Measurements from ENCODE around the gene ZNF831.

The ZNF831 gene

GRCh38 chr20:59222253-59223181, 58.9 kb downstream of the ZNF831 start:
- H3K9me3 ChIP-seq (ENCODE audit: control insufficient read depth, low read length): no peaks in the 10 kb centered on the region
- H3K4me3 ChIP-seq (ENCODE audit: low read length): peak overlapping the region; percentile 77
- peak; percentile 92 for DNase-seq (ENCODE audit: low read depth)
- peaks cover 18% of the 10 kb centered on the region for H3K4me1 ChIP-seq (ENCODE audit: control insufficient read depth, insufficient read depth, low read length)
- H3K9ac ChIP-seq (ENCODE audit: low read length): peak overlapping the region; percentile 77
- H3K27me3 ChIP-seq (replicated peaks; ENCODE audit: control insufficient read depth, insufficient read depth, low read length): peaks cover 39% of the 10 kb centered on the region
- H3K36me3 ChIP-seq (ENCODE audit: control insufficient read depth, insufficient read depth, low read length, severe bottlenecking): no peaks in the 10 kb centered on the region

DNA sequence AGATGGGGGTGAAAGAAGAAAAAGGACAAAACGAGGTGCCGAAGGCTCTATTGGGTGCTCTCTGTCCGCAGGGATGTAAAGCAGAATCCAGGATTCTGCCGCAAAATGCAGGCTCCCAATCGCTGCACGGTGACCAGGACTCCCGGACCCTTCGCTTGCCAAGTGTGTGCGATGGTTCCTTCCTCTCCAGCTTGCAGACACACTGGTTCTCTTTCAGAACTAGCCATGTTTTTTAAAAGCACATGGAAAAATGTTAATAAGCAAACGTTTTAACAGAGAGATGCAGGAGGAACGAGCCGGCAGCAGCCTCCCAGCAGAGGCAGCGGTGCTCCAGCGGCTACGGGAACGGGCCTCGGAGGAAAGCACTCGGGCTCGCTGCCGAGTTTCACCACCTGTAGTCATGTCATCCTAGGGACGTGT, 59.6 kb downstream of the ZNF831 start:
- H3K36me3 ChIP-seq (ENCODE audit: control insufficient read depth, insufficient read depth, low read length, severe bottlenecking): no peaks in the 10 kb centered on the region
- no peak for DNase-seq (ENCODE audit: low read depth)
- peak overlapping the region; percentile 77 for H3K9ac ChIP-seq (ENCODE audit: low read length)
- no peaks in the 10 kb centered on the region for H3K9me3 ChIP-seq (ENCODE audit: control insufficient read depth, low read length)
- H3K4me1 ChIP-seq (ENCODE audit: control insufficient read depth, insufficient read depth, low read length): peaks cover 18% of the 10 kb centered on the region
- peak overlapping the region; percentile 77 for H3K4me3 ChIP-seq (ENCODE audit: low read length)
- H3K27me3 ChIP-seq (replicated peaks; ENCODE audit: control insufficient read depth, insufficient read depth, low read length): peaks cover 39% of the 10 kb centered on the region

DNA sequence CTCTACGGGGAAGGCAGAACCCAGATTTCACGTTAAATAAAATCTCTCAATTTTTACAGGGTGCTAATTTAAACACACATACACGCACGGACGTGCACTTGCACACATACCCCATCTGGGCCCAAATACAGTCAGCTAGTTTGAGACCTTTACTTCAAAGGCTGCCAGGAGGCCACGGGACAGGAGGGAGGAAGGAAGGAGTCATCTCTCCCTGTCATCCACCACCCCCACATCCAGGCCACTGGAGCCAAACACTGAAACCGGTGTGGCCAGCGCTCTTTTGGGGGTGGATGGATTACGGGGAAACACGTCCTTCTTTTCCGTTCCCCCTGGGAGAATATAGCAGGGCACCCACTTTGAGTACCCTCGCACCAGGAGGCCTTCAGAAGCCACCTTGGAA, 60.1 kb downstream of the ZNF831 start:
- no peak for DNase-seq (ENCODE audit: low read depth)
- peaks cover 18% of the 10 kb centered on the region for H3K4me1 ChIP-seq (ENCODE audit: control insufficient read depth, insufficient read depth, low read length)
- H3K36me3 ChIP-seq (ENCODE audit: control insufficient read depth, insufficient read depth, low read length, severe bottlenecking): no peaks in the 10 kb centered on the region
- no peak overlapping the region for H3K9ac ChIP-seq (ENCODE audit: low read length)
- H3K27me3 ChIP-seq (replicated peaks; ENCODE audit: control insufficient read depth, insufficient read depth, low read length): peaks cover 39% of the 10 kb centered on the region
- H3K4me3 ChIP-seq (ENCODE audit: low read length): no peak overlapping the region
- H3K9me3 ChIP-seq (ENCODE audit: control insufficient read depth, low read length): no peaks in the 10 kb centered on the region

DNA sequence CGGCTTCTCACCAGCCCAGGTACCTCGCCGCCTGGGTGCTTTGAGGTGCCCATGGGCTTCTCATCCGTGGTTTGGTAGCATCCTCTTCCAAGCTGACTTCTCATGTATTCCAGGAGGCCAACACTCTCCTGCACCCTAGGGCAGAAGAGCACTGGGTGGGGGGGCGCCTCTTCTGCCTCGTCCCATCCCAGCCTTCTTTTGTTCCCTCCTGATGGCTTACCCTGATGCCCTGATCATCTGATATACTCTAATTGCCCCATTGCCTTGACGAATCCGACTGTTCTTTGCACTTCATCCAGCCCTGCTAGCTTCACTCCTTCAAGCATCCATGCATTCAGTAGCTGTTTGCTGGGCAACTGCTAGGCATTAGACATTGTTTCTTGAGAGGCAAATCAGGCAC, 60.6 kb downstream of the ZNF831 start:
- peaks cover 18% of the 10 kb centered on the region for H3K4me1 ChIP-seq (ENCODE audit: control insufficient read depth, insufficient read depth, low read length)
- no peaks in the 10 kb centered on the region for H3K9me3 ChIP-seq (ENCODE audit: control insufficient read depth, low read length)
- H3K36me3 ChIP-seq (ENCODE audit: control insufficient read depth, insufficient read depth, low read length, severe bottlenecking): no peaks in the 10 kb centered on the region
- DNase-seq (ENCODE audit: low read depth): no peak
- H3K27me3 ChIP-seq (replicated peaks; ENCODE audit: control insufficient read depth, insufficient read depth, low read length): peaks cover 39% of the 10 kb centered on the region
- H3K9ac ChIP-seq (ENCODE audit: low read length): no peak overlapping the region
- no peak overlapping the region for H3K4me3 ChIP-seq (ENCODE audit: low read length)

GRCh38 chr20:59230385-59230784, 66.8 kb downstream of the ZNF831 start:
- Histone ChIP-seq H3K36me3 (ENCODE audit: control insufficient read depth, insufficient read depth, low read length, severe bottlenecking) (no peaks in the 10 kb centered on the region), H3K27me3 (replicated peaks; ENCODE audit: control insufficient read depth, insufficient read depth, low read length) (peaks cover 29% of the 10 kb centered on the region), H3K4me1 (ENCODE audit: control insufficient read depth, insufficient read depth, low read length) (no peaks in the 10 kb centered on the region), H3K9ac (ENCODE audit: low read length) (no peak overlapping the region), H3K4me3 (ENCODE audit: low read length) (no peak overlapping the region), H3K9me3 (ENCODE audit: control insufficient read depth, low read length) (no peaks in the 10 kb centered on the region)
- no peak for DNase-seq (ENCODE audit: low read depth)

DNA sequence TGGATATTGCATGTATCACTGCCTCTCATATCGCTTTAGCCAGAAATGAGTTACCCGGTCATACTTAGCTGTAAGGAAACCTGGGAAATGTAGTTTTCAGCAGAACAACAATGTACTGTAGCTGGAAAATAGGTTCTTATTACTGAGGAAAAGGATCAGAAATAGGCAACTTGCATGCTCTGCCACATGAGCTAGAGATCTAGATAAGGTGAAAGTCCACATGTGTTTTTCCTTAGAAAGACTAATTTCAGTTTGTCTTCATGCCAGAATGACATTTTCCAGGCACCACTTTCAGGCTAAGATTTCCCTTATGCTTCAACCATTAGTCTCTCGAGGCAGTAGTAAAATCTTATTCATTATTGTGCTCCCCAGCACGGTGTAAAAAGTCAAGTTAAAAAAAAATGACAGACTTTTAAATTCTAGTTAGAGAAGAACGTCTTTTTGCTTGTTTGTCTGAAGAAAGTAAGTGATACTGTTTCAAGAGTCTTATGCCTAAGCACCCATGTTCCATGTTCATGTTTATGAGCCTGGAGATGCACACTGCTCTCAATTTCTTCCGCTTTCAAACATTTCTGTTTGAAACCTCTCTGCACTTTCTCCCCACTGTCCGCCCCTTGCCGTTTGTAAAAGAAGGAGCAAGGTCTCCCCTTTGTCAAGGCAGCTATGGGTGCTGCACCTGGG, 67.6 kb downstream of the ZNF831 start:
- DNase-seq (ENCODE audit: low read depth): peak; percentile 44
- H3K9ac ChIP-seq (ENCODE audit: low read length): no peak overlapping the region
- peaks cover 26% of the 10 kb centered on the region for H3K27me3 ChIP-seq (replicated peaks; ENCODE audit: control insufficient read depth, insufficient read depth, low read length)
- no peak overlapping the region for H3K4me3 ChIP-seq (ENCODE audit: low read length)
- no peaks in the 10 kb centered on the region for H3K9me3 ChIP-seq (ENCODE audit: control insufficient read depth, low read length)
- H3K4me1 ChIP-seq (ENCODE audit: control insufficient read depth, insufficient read depth, low read length): no peaks in the 10 kb centered on the region
- H3K36me3 ChIP-seq (ENCODE audit: control insufficient read depth, insufficient read depth, low read length, severe bottlenecking): no peaks in the 10 kb centered on the region

- DNase-seq (ENCODE audit: low read depth): no peak
- H3K27me3 ChIP-seq (replicated peaks; ENCODE audit: control insufficient read depth, insufficient read depth, low read length): peaks cover 24% of the 10 kb centered on the region
Observed at GRCh38 chr20:59232618-59233017, 69.0 kb downstream of the ZNF831 start.

DNA sequence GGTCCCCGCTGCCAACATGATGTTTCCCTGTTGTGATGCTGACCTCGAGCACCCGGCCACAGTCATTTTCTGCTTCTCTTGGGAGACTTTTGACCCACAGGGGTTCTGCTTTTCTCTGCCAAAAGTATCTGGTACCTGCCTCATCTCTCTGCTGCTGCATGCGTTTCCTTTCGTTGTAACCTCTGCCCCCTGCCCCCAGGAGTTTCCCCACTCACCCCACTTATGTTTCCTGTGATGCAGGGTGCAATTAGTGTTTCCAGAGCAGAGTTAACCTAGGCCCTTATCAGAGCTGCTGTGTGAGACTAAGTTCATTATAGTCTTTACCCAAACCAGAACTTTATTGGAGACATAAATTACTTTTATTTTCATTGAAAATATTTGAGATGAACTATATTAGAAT, 71.6 kb downstream of the ZNF831 start:
- Histone ChIP-seq H3K27me3 (replicated peaks; ENCODE audit: control insufficient read depth, insufficient read depth, low read length) (peaks cover 27% of the 10 kb centered on the region), H3K9ac (ENCODE audit: low read length) (no peak overlapping the region), H3K4me1 (ENCODE audit: control insufficient read depth, insufficient read depth, low read length) (no peaks in the 10 kb centered on the region), H3K36me3 (ENCODE audit: control insufficient read depth, insufficient read depth, low read length, severe bottlenecking) (no peaks in the 10 kb centered on the region), H3K9me3 (ENCODE audit: control insufficient read depth, low read length) (no peaks in the 10 kb centered on the region), H3K4me3 (ENCODE audit: low read length) (no peak overlapping the region)
- DNase-seq (ENCODE audit: low read depth): no peak

More at GRCh38 chr20:59232618-59233017, 69.0 kb downstream of the ZNF831 start:
- H3K36me3 ChIP-seq (ENCODE audit: control insufficient read depth, insufficient read depth, low read length, severe bottlenecking): no peaks in the 10 kb centered on the region
- no peaks in the 10 kb centered on the region for H3K4me1 ChIP-seq (ENCODE audit: control insufficient read depth, insufficient read depth, low read length)
- H3K9ac ChIP-seq (ENCODE audit: low read length): no peak overlapping the region
- no peaks in the 10 kb centered on the region for H3K9me3 ChIP-seq (ENCODE audit: control insufficient read depth, low read length)
- no peak overlapping the region for H3K4me3 ChIP-seq (ENCODE audit: low read length)

GRCh38 chr20:59240006-59240405, 76.4 kb downstream of the ZNF831 start:
- H3K9me3 ChIP-seq (ENCODE audit: control insufficient read depth, low read length): no peaks in the 10 kb centered on the region
- H3K36me3 ChIP-seq (ENCODE audit: control insufficient read depth, insufficient read depth, low read length, severe bottlenecking): no peaks in the 10 kb centered on the region
- peaks cover 13% of the 10 kb centered on the region for H3K27me3 ChIP-seq (replicated peaks; ENCODE audit: control insufficient read depth, insufficient read depth, low read length)
- DNase-seq (ENCODE audit: low read depth): no peak
- H3K9ac ChIP-seq (ENCODE audit: low read length): no peak overlapping the region
- H3K4me3 ChIP-seq (ENCODE audit: low read length): no peak overlapping the region
- H3K4me1 ChIP-seq (ENCODE audit: control insufficient read depth, insufficient read depth, low read length): no peaks in the 10 kb centered on the region

GRCh38 chr20:59242714-59243626, 79.3 kb downstream of the ZNF831 start:
- Histone ChIP-seq H3K36me3 (ENCODE audit: control insufficient read depth, insufficient read depth, low read length, severe bottlenecking) (no peaks in the 10 kb centered on the region), H3K4me3 (ENCODE audit: low read length) (no peak overlapping the region), H3K9ac (ENCODE audit: low read length) (no peak overlapping the region), H3K4me1 (ENCODE audit: control insufficient read depth, insufficient read depth, low read length) (no peaks in the 10 kb centered on the region), H3K27me3 (replicated peaks; ENCODE audit: control insufficient read depth, insufficient read depth, low read length) (peaks cover 3% of the 10 kb centered on the region), H3K9me3 (ENCODE audit: control insufficient read depth, low read length) (no peaks in the 10 kb centered on the region)
- DNase-seq (ENCODE audit: low read depth): no peak
